BLaER1 treated with 17β-estradiol and CSF1 and Interleukin-3, amounts not matched to agents 10 nM and 100 nM (cell line): ENCODE data around the gene BTBD9.

Source experiments
- H3K27ac ChIP-seq, 11 experiments: shearing (Covaris generic); formaldehyde crosslinking; 2 replicates each; pipeline ENCODE4 v1.8.1; 2022
- H3K27me3 ChIP-seq, 11 experiments: shearing (Covaris generic); formaldehyde crosslinking; 2 replicates each; pipeline ENCODE4 v1.8.1; 2022
- H3K36me3 ChIP-seq, 11 experiments: shearing (Covaris generic); formaldehyde crosslinking; 2 replicates each; pipeline ENCODE4 v1.8.1; 2022
- H3K4me1 ChIP-seq, 10 experiments: shearing (Covaris generic); formaldehyde crosslinking; 2 replicates each; pipeline ENCODE4 v1.8.1; 2022
- H3K4me2 ChIP-seq, 11 experiments: shearing (Covaris generic); formaldehyde crosslinking; 2 replicates each; pipeline ENCODE4 v1.8.1; 2022
- H3K4me3 ChIP-seq, 10 experiments: shearing (Covaris generic); formaldehyde crosslinking; 2 replicates each; pipeline ENCODE4 v1.8.1; 2022
- H3K9ac ChIP-seq, 11 experiments: shearing (Covaris generic); formaldehyde crosslinking; 2 replicates each; pipeline ENCODE4 v1.8.1; 2022
- H3K9me3 ChIP-seq, 11 experiments: shearing (Covaris generic); formaldehyde crosslinking; replicated peaks in 1 of 11; 2 replicates each; pipeline ENCODE4 v1.8.1; 2022
- H4K20me1 ChIP-seq, 11 experiments: shearing (Covaris generic); formaldehyde crosslinking; 2 replicates each; pipeline ENCODE4 v1.8.1; 2022
- Cebpa-rat ChIP-seq, 11 experiments: shearing (Covaris generic); IDR thresholded peaks; 2 replicates each; pipeline ENCODE4 v1.8.1; 2022

Gene BTBD9

GRCh38 chr6:38284802-38285394 lies 354.8 kb downstream of the BTBD9 start:
- Histone ChIP-seq H3K4me2 (peak overlapping the region in 1 of 11 experiments; percentile 41; a peak in 2 of 22 replicates), H3K4me1 (peaks cover 0 to 12% (median 2%) of the 10 kb centered on the region in 10 experiments; a peak in 4 of 20 replicates), H3K9ac (no peak overlapping the region), H3K27me3 (no peaks in the 10 kb centered on the region), H3K36me3 (peaks cover 0 to 14% (median 0%) of the 10 kb centered on the region in 11 experiments; a peak in 4 of 22 replicates), H3K9me3 (no peaks in the 10 kb centered on the region), H3K4me3 (no peak overlapping the region), H4K20me1 (no peaks in the 10 kb centered on the region), H3K27ac (no peak overlapping the region)
- peak in 4 of 11 experiments; percentile 12 to 42 (median 38); a peak in 3 of 22 replicates for TF ChIP-seq Cebpa-rat (IDR thresholded peaks at IDR 0.05)

- no peaks in the 10 kb centered on the region for H4K20me1 ChIP-seq
- H3K4me2 ChIP-seq: no peak overlapping the region
- H3K27ac ChIP-seq: no peak overlapping the region
- no peak overlapping the region for H3K9ac ChIP-seq
- peaks cover 0 to 14% (median 0%) of the 10 kb centered on the region in 11 experiments; a peak in 4 of 22 replicates for H3K36me3 ChIP-seq
- no peak for TF ChIP-seq Cebpa-rat (IDR thresholded peaks at IDR 0.05)
- peaks cover 0 to 12% (median 2%) of the 10 kb centered on the region in 10 experiments; a peak in 4 of 20 replicates for H3K4me1 ChIP-seq
- H3K27me3 ChIP-seq: no peaks in the 10 kb centered on the region
- H3K9me3 ChIP-seq: no peaks in the 10 kb centered on the region
- no peak overlapping the region for H3K4me3 ChIP-seq
These were observed 355.9 kb downstream of the BTBD9 start for GRCh38 chr6:38283734-38284362.

GRCh38 chr6:38282911-38283310 lies 356.8 kb downstream of the BTBD9 start:
- H3K4me1 ChIP-seq: peaks cover 0 to 12% (median 2%) of the 10 kb centered on the region in 10 experiments; a peak in 4 of 20 replicates
- no peaks in the 10 kb centered on the region for H3K9me3 ChIP-seq

GRCh38 chr6:38281126-38281525 lies 358.6 kb downstream of the BTBD9 start:
- Histone ChIP-seq H4K20me1 (no peaks in the 10 kb centered on the region), H3K27me3 (no peaks in the 10 kb centered on the region), H3K4me3 (no peak overlapping the region), H3K9me3 (no peaks in the 10 kb centered on the region), H3K36me3 (peaks cover 0 to 3% (median 0%) of the 10 kb centered on the region in 11 experiments; a peak in 1 of 22 replicates), H3K4me1 (peaks cover 0 to 12% (median 2%) of the 10 kb centered on the region in 10 experiments; a peak in 4 of 20 replicates), H3K27ac (no peak overlapping the region), H3K4me2 (no peak overlapping the region), H3K9ac (no peak overlapping the region)
- TF ChIP-seq Cebpa-rat (IDR thresholded peaks at IDR 0.05): no peak

More at GRCh38 chr6:38282911-38283310, 356.8 kb downstream of the BTBD9 start:
- Histone ChIP-seq H4K20me1 (no peaks in the 10 kb centered on the region), H3K27me3 (no peaks in the 10 kb centered on the region), H3K9ac (no peak overlapping the region), H3K27ac (no peak overlapping the region), H3K36me3 (peaks cover 0 to 10% (median 0%) of the 10 kb centered on the region in 11 experiments; a peak in 4 of 22 replicates), H3K4me3 (no peak overlapping the region), H3K4me2 (no peak overlapping the region)
- TF ChIP-seq Cebpa-rat (IDR thresholded peaks at IDR 0.05): no peak

- Histone ChIP-seq H3K27ac (no peak overlapping the region), H3K9me3 (no peaks in the 10 kb centered on the region), H4K20me1 (no peaks in the 10 kb centered on the region), H3K4me3 (no peak overlapping the region), H3K9ac (no peak overlapping the region), H3K27me3 (no peaks in the 10 kb centered on the region), H3K4me1 (peaks cover 0 to 9% (median 1%) of the 10 kb centered on the region in 10 experiments; a peak in 4 of 20 replicates), H3K36me3 (peaks cover 0 to 3% (median 0%) of the 10 kb centered on the region in 11 experiments; a peak in 1 of 22 replicates), H3K4me2 (no peak overlapping the region)
- no peak for TF ChIP-seq Cebpa-rat (IDR thresholded peaks at IDR 0.05)
These were observed 359.7 kb downstream of the BTBD9 start for GRCh38 chr6:38279963-38280588.

- Histone ChIP-seq H3K27me3 (no peaks in the 10 kb centered on the region), H3K27ac (no peak overlapping the region)
These were observed 360.3 kb downstream of the BTBD9 start for GRCh38 chr6:38279423-38279822.

GRCh38 chr6:38273325-38273724 lies 366.4 kb downstream of the BTBD9 start:
- Histone ChIP-seq H3K9me3 (no peaks in the 10 kb centered on the region), H3K36me3 (peaks cover 0 to 3% (median 0%) of the 10 kb centered on the region in 11 experiments; a peak in 1 of 22 replicates), H4K20me1 (0 out of 22 replicates have a peak, but pooled peaks cover 0 to 3% (median 0%) of the 10 kb centered on the region in 11 experiments), H3K4me2 (no peak overlapping the region), H3K4me3 (no peak overlapping the region), H3K27me3 (no peaks in the 10 kb centered on the region), H3K9ac (no peak overlapping the region), H3K4me1 (peaks cover 0 to 7% (median 0%) of the 10 kb centered on the region in 10 experiments; a peak in 3 of 20 replicates), H3K27ac (no peak overlapping the region)
- no peak for TF ChIP-seq Cebpa-rat (IDR thresholded peaks at IDR 0.05)

More at GRCh38 chr6:38279423-38279822, 360.3 kb downstream of the BTBD9 start:
- Histone ChIP-seq H4K20me1 (no peaks in the 10 kb centered on the region), H3K9me3 (no peaks in the 10 kb centered on the region), H3K9ac (no peak overlapping the region), H3K36me3 (peaks cover 0 to 3% (median 0%) of the 10 kb centered on the region in 11 experiments; a peak in 1 of 22 replicates), H3K4me1 (peaks cover 0 to 7% (median 0%) of the 10 kb centered on the region in 10 experiments; a peak in 2 of 20 replicates), H3K4me3 (no peak overlapping the region), H3K4me2 (no peak overlapping the region)
- TF ChIP-seq Cebpa-rat (IDR thresholded peaks at IDR 0.05): no peak

- Histone ChIP-seq H3K4me2 (no peak overlapping the region), H3K9me3 (no peaks in the 10 kb centered on the region), H3K36me3 (peaks cover 0 to 3% (median 0%) of the 10 kb centered on the region in 11 experiments; a peak in 1 of 22 replicates), H3K9ac (no peak overlapping the region), H4K20me1 (0 out of 22 replicates have a peak, but pooled peaks cover 0 to 3% (median 0%) of the 10 kb centered on the region in 11 experiments), H3K4me3 (no peak overlapping the region), H3K4me1 (peaks cover 0 to 7% (median 0%) of the 10 kb centered on the region in 10 experiments; a peak in 3 of 20 replicates), H3K27me3 (no peaks in the 10 kb centered on the region), H3K27ac (no peak overlapping the region)
- no peak for TF ChIP-seq Cebpa-rat (IDR thresholded peaks at IDR 0.05)
These were observed 367.5 kb downstream of the BTBD9 start for GRCh38 chr6:38272222-38272621.

- H4K20me1 ChIP-seq: 0 out of 22 replicates have a peak, but pooled peaks cover 0 to 3% (median 0%) of the 10 kb centered on the region in 11 experiments
- no peak overlapping the region for H3K4me2 ChIP-seq
- H3K9me3 ChIP-seq: no peaks in the 10 kb centered on the region
- peaks cover 0 to 7% (median 0%) of the 10 kb centered on the region in 10 experiments; a peak in 3 of 20 replicates for H3K4me1 ChIP-seq
- H3K9ac ChIP-seq: no peak overlapping the region
- no peaks in the 10 kb centered on the region for H3K27me3 ChIP-seq
- no peak overlapping the region for H3K4me3 ChIP-seq
- TF ChIP-seq Cebpa-rat (IDR thresholded peaks at IDR 0.05): no peak
- H3K27ac ChIP-seq: no peak overlapping the region
- no peaks in the 10 kb centered on the region for H3K36me3 ChIP-seq
These were observed 368.6 kb downstream of the BTBD9 start for GRCh38 chr6:38271081-38271480.
